Activated naive CD8-positive, alpha-beta T cell treated with anti-CD3 and anti-CD28 coated beads for 36 hours (primary cell): ENCODE data around the gene EXOC4. TPM values are rescaled to one million over a fixed set of nuclear protein-coding genes. Genes with fewer than 3 reads are reported as not detected.

Source experiments
- DNase-seq: peaks from one replicate; pipeline ENCODE4 v3.0.0; 2021
- H3K27ac Mint-ChIP-seq: one replicate; pipeline ENCODE4 v1.8.0; 2022; ENCODE audit warnings: mild to moderate bottlenecking, moderate library complexity, mixed read lengths
- H3K27me3 Mint-ChIP-seq: one replicate; pipeline ENCODE4 v1.8.0; 2022; ENCODE audit warnings: mild to moderate bottlenecking, mixed read lengths
- H3K36me3 Mint-ChIP-seq: one replicate; pipeline ENCODE4 v1.8.0; 2021; ENCODE audit warnings: mild to moderate bottlenecking, mixed read lengths
- H3K4me1 Mint-ChIP-seq: one replicate; pipeline ENCODE4 v1.8.0; 2021; ENCODE audit warnings: mixed read lengths
- H3K4me3 Mint-ChIP-seq: one replicate; pipeline ENCODE4 v1.8.0; 2022; ENCODE audit warnings: mild to moderate bottlenecking, moderate library complexity, mixed read lengths
- H3K9me3 Mint-ChIP-seq: one replicate; pipeline ENCODE4 v1.8.0; 2022; ENCODE audit warnings: mixed read lengths
- total RNA-seq, 2 experiments: library from RNA; stranded (reverse); gene quantifications; one replicate each; pipeline ENCODE4 v1.2.3, GENCODE V29; 2021

Gene EXOC4
- total RNA-seq, 2 experiments from 2014 or later: 41.7 to 45.7 TPM

- Mint-ChIP-seq H3K27me3 (no peaks in the 10 kb centered on the region), H3K9me3 (peaks cover 1% of the 10 kb centered on the region), H3K4me3 (no peak overlapping the region), H3K4me1 (peaks cover 3% of the 10 kb centered on the region), H3K27ac (no peak overlapping the region), H3K36me3 (peaks cover 7% of the 10 kb centered on the region)
- DNase-seq: no peak
Observed at GRCh38 chr7:133857376-133858119, 604.7 kb downstream of the EXOC4 start.

- Mint-ChIP-seq H3K27me3 (no peaks in the 10 kb centered on the region), H3K27ac (no peak overlapping the region), H3K9me3 (peaks cover 1% of the 10 kb centered on the region), H3K4me1 (no peaks in the 10 kb centered on the region), H3K4me3 (no peak overlapping the region), H3K36me3 (peaks cover 7% of the 10 kb centered on the region)
- DNase-seq: no peak
Observed at GRCh38 chr7:133858311-133858710, 605.4 kb downstream of the EXOC4 start.

GRCh38 chr7:133859231-133859630 lies 606.4 kb downstream of the EXOC4 start:
- Mint-ChIP-seq H3K36me3 (peaks cover 7% of the 10 kb centered on the region), H3K27ac (no peak overlapping the region), H3K9me3 (peaks cover 1% of the 10 kb centered on the region), H3K4me1 (no peaks in the 10 kb centered on the region), H3K4me3 (no peak overlapping the region), H3K27me3 (no peaks in the 10 kb centered on the region)
- DNase-seq: no peak

GRCh38 chr7:133859871-133860450 lies 607.1 kb downstream of the EXOC4 start:
- DNase-seq: no peak
- H3K27me3 Mint-ChIP-seq: no peaks in the 10 kb centered on the region
- H3K27ac Mint-ChIP-seq: no peak overlapping the region
- H3K4me3 Mint-ChIP-seq: no peak overlapping the region
- H3K9me3 Mint-ChIP-seq: peaks cover 1% of the 10 kb centered on the region
- peaks cover 7% of the 10 kb centered on the region for H3K36me3 Mint-ChIP-seq
- H3K4me1 Mint-ChIP-seq: no peaks in the 10 kb centered on the region

- H3K4me1 Mint-ChIP-seq: no peaks in the 10 kb centered on the region
- peaks cover 7% of the 10 kb centered on the region for H3K36me3 Mint-ChIP-seq
- H3K27me3 Mint-ChIP-seq: no peaks in the 10 kb centered on the region
- H3K9me3 Mint-ChIP-seq: peaks cover 1% of the 10 kb centered on the region
- no peak overlapping the region for H3K4me3 Mint-ChIP-seq
- no peak for DNase-seq
- H3K27ac Mint-ChIP-seq: no peak overlapping the region
Observed at GRCh38 chr7:133860628-133861335, 607.9 kb downstream of the EXOC4 start.

- Mint-ChIP-seq H3K4me3 (no peak overlapping the region), H3K36me3 (peaks cover 7% of the 10 kb centered on the region), H3K27me3 (no peaks in the 10 kb centered on the region), H3K4me1 (no peaks in the 10 kb centered on the region), H3K9me3 (peaks cover 1% of the 10 kb centered on the region), H3K27ac (no peak overlapping the region)
- DNase-seq: no peak
Observed at GRCh38 chr7:133861876-133862275, 609.0 kb downstream of the EXOC4 start.

GRCh38 chr7:133863362-133864061 lies 610.6 kb downstream of the EXOC4 start:
- H3K9me3 Mint-ChIP-seq: no peaks in the 10 kb centered on the region
- H3K36me3 Mint-ChIP-seq: peaks cover 7% of the 10 kb centered on the region
- no peak for DNase-seq
- no peak overlapping the region for H3K27ac Mint-ChIP-seq
- H3K4me3 Mint-ChIP-seq: no peak overlapping the region
- no peaks in the 10 kb centered on the region for H3K4me1 Mint-ChIP-seq
- no peaks in the 10 kb centered on the region for H3K27me3 Mint-ChIP-seq

GRCh38 chr7:133869556-133869955 lies 616.7 kb downstream of the EXOC4 start:
- peaks cover 28% of the 10 kb centered on the region for H3K4me1 Mint-ChIP-seq

GRCh38 chr7:133871757-133872156 lies 618.9 kb downstream of the EXOC4 start:
- Mint-ChIP-seq H3K9me3 (peaks cover 1% of the 10 kb centered on the region), H3K27ac (no peak overlapping the region), H3K36me3 (peaks cover 11% of the 10 kb centered on the region), H3K4me3 (no peak overlapping the region), H3K27me3 (no peaks in the 10 kb centered on the region), H3K4me1 (peaks cover 39% of the 10 kb centered on the region)
- no peak for DNase-seq

More at GRCh38 chr7:133869556-133869955, 616.7 kb downstream of the EXOC4 start:
- H3K27me3 Mint-ChIP-seq: no peaks in the 10 kb centered on the region
- DNase-seq: no peak
- peaks cover 9% of the 10 kb centered on the region for H3K36me3 Mint-ChIP-seq
- no peak overlapping the region for H3K4me3 Mint-ChIP-seq
- no peak overlapping the region for H3K27ac Mint-ChIP-seq
- H3K9me3 Mint-ChIP-seq: no peaks in the 10 kb centered on the region

- DNase-seq: no peak
- Mint-ChIP-seq H3K27me3 (no peaks in the 10 kb centered on the region), H3K4me3 (no peak overlapping the region), H3K27ac (no peak overlapping the region), H3K4me1 (peaks cover 39% of the 10 kb centered on the region), H3K36me3 (peaks cover 14% of the 10 kb centered on the region), H3K9me3 (peaks cover 1% of the 10 kb centered on the region)
Observed at GRCh38 chr7:133873187-133873586, 620.3 kb downstream of the EXOC4 start.

- Mint-ChIP-seq H3K36me3 (peaks cover 14% of the 10 kb centered on the region), H3K4me1 (peaks cover 39% of the 10 kb centered on the region), H3K4me3 (no peak overlapping the region), H3K27ac (no peak overlapping the region), H3K27me3 (no peaks in the 10 kb centered on the region), H3K9me3 (peaks cover 1% of the 10 kb centered on the region)
- no peak for DNase-seq
Observed at GRCh38 chr7:133873631-133874030, 620.8 kb downstream of the EXOC4 start.

- Mint-ChIP-seq H3K36me3 (no peaks in the 10 kb centered on the region), H3K4me1 (no peaks in the 10 kb centered on the region), H3K9me3 (peaks cover 2% of the 10 kb centered on the region), H3K27me3 (no peaks in the 10 kb centered on the region), H3K27ac (no peak overlapping the region), H3K4me3 (no peak overlapping the region)
- DNase-seq: no peak
Observed at GRCh38 chr7:133883591-133883990, 630.7 kb downstream of the EXOC4 start.

GRCh38 chr7:133885213-133885612 lies 632.3 kb downstream of the EXOC4 start:
- Mint-ChIP-seq H3K27ac (no peak overlapping the region), H3K9me3 (peaks cover 2% of the 10 kb centered on the region), H3K27me3 (no peaks in the 10 kb centered on the region), H3K4me3 (no peak overlapping the region), H3K4me1 (no peaks in the 10 kb centered on the region), H3K36me3 (peaks cover 2% of the 10 kb centered on the region)
- no peak for DNase-seq

- DNase-seq: no peak
- no peaks in the 10 kb centered on the region for H3K27me3 Mint-ChIP-seq
- no peaks in the 10 kb centered on the region for H3K4me1 Mint-ChIP-seq
- peaks cover 2% of the 10 kb centered on the region for H3K9me3 Mint-ChIP-seq
- H3K36me3 Mint-ChIP-seq: peaks cover 2% of the 10 kb centered on the region
- no peak overlapping the region for H3K4me3 Mint-ChIP-seq
- no peak overlapping the region for H3K27ac Mint-ChIP-seq
Observed at GRCh38 chr7:133886086-133886485, 633.2 kb downstream of the EXOC4 start.

- Mint-ChIP-seq H3K4me1 (no peaks in the 10 kb centered on the region), H3K9me3 (peaks cover 2% of the 10 kb centered on the region), H3K27ac (no peak overlapping the region), H3K27me3 (no peaks in the 10 kb centered on the region), H3K4me3 (no peak overlapping the region), H3K36me3 (peaks cover 2% of the 10 kb centered on the region)
- no peak for DNase-seq
Observed at GRCh38 chr7:133886797-133887196, 633.9 kb downstream of the EXOC4 start.
